ENCODE results near the gene SYNPO2. TPM values are rescaled to one million over a fixed set of nuclear protein-coding genes. Genes with fewer than 3 reads are reported as not detected.

SYNPO2 gene
- polyA plus RNA-seq (2012; ENCODE audit: insufficient read depth, insufficient read length), result not detected

DNA sequence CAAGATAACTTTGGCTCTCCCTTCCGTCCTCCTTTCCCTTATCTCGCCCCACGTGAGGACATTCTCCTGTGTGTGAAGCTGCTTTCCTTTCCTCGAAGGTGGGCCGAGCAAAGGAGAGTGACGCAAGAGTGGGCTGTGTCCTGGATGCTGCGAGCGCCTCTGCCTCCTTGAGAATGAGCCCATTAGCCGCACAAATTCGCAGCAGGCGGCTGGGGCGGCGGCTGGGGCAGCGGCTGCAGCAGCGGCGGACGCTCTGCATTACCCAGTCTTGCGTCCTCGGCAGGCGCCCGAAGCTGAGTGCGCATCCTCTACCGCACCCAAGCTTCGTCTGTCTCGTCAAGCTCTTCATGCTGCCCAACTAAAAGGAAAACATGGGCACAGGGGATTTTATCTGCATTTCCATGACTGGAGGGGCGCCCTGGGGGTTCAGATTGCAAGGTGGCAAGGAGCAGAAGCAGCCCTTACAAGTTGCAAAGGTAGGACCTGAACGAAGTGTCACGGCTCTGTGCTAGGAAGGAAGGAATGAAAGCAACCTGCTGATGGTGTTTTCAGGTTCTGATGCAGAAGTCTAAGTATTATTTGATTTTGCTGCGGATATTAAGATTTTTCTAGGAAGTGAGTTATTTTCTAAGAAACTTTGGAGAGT, at the start of gene SYNPO2:
Gene SYNPO2 (plus strand): TSS at position 189 of the 646 bp plus-strand sequence. CDS start 183 bp downstream, at position 372.
- no peak within 1 kb of the TSS for H3K4me3 ChIP-seq (ENCODE audit: low read length)
- no peak for DNase-seq (ENCODE audit: low read depth, low spot score)

DNA sequence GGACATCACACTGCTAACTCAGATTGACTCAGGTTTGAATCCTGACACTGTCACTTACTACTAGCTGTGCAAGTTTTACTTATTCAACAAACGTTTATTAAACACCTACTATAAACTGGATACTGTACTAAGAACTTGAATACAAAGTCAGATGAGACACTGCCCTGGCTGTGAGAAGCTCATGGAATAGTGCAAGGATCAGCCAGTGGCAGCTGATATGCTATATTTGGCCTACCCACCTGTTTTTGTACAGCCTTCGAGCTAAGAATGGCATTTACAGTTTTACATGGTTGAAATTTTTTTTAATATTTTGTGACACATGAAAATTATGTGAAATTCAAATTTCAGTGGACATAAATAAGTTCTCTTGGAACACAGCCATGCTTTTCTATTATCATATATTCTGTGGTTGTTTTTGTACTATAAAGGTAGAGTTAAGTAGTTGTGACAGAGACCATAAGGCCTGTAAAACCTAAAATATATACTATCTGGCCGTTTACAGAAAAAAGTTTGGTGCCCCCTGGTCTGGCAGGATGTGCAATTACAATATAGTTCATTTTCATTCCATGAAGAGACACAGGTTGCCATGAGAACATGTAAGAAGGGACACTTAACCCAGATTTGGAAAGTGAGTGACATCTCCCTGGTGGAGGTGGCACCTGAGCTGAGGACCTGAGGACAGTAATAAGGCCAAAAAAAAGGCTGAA, 49.3 kb upstream of the SYNPO2 start:
- DNase-seq (ENCODE audit: low read depth, low spot score), result no peak
- no peak overlapping the region for H3K4me3 ChIP-seq (ENCODE audit: low read length)

- DNase-seq (ENCODE audit: low read depth, low spot score), result no peak
- no peak overlapping the region for H3K4me3 ChIP-seq (ENCODE audit: low read length)
Measured at GRCh38 chr4:118842055-118842454, 46.6 kb upstream of the SYNPO2 start.

GRCh38 chr4:118843237-118843636, 45.4 kb upstream of the SYNPO2 start:
- no peak for DNase-seq (ENCODE audit: low read depth, low spot score)
- H3K4me3 ChIP-seq (ENCODE audit: low read length), result no peak overlapping the region

DNA sequence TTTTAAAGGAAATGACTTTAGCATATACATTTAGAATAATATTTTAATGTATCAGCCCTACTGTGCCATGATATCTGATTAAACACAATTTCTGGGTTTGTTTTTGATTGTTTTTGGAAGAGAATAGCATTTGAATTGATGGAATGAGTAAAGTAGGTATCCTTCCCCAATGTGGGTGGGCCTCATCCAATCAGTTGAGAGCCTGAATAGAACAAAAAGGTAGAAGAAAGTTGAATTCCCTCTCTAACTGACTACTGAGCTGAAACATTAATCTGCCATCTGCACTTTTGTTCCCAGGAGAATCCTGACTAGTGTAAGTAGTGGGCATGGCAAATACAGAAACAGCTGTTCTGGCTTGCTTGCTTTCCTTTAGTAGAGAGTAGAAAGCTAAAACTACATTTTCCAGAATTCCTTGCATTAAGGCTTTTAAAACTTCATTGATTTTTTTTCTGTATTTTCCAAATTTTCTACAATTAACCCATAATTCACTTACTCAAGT, 43.1 kb upstream of the SYNPO2 start:
- H3K4me3 ChIP-seq (ENCODE audit: low read length), result no peak overlapping the region
- DNase-seq (ENCODE audit: low read depth, low spot score), result no peak

- no peak for DNase-seq (ENCODE audit: low read depth, low spot score)
- H3K4me3 ChIP-seq (ENCODE audit: low read length), result no peak overlapping the region
Measured at GRCh38 chr4:118846979-118847378, 41.7 kb upstream of the SYNPO2 start.

GRCh38 chr4:118848242-118848641, 40.4 kb upstream of the SYNPO2 start:
- DNase-seq (ENCODE audit: low read depth, low spot score), result no peak

GRCh38 chr4:118848901-118849300, 39.8 kb upstream of the SYNPO2 start:
- DNase-seq (ENCODE audit: low read depth, low spot score), result no peak
- no peak overlapping the region for H3K4me3 ChIP-seq (ENCODE audit: low read length)

More at GRCh38 chr4:118848242-118848641, 40.4 kb upstream of the SYNPO2 start:
- H3K4me3 ChIP-seq (ENCODE audit: low read length), result no peak overlapping the region

DNA sequence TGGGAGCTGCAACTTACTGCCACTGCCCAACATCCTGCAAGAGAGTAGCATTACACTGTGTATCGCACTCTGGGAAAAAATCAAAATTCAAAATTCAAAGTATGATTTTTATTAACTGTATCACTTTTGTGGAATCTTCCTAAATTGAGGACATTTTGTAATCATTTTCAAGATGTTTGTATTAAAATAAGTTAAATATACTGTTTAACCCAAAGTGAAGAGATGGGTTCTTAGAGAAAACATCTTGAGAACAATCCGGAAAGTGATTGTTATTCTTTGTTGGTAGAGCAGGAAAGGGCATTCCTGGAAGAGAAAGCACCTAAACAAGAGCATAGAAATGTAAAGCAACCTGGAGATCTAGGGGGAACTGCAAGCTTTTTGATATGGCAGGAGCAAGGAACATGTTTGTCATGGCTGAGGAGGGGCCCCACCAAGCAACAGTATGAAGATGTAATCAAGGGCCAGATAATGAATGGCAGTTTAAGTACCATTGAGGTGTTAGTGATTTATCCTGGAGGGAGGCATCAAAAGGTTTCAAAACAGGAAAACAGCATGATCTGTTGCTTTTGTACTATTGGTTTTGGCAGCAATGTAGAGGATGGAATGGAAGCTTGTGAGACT, 38.7 kb upstream of the SYNPO2 start:
- no peak overlapping the region for H3K4me3 ChIP-seq (ENCODE audit: low read length)
- no peak for DNase-seq (ENCODE audit: low read depth, low spot score)

- DNase-seq (ENCODE audit: low read depth, low spot score), result no peak
- peak overlapping the region; percentile 25 for H3K4me3 ChIP-seq (ENCODE audit: low read length)
Measured at GRCh38 chr4:118850488-118851173, 38.0 kb upstream of the SYNPO2 start.

GRCh38 chr4:118857760-118858159, 30.9 kb upstream of the SYNPO2 start:
- DNase-seq (ENCODE audit: low read depth, low spot score), result no peak
- no peak overlapping the region for H3K4me3 ChIP-seq (ENCODE audit: low read length)

- DNase-seq (ENCODE audit: low read depth, low spot score), result no peak
- no peak overlapping the region for H3K4me3 ChIP-seq (ENCODE audit: low read length)
Measured at GRCh38 chr4:118858779-118859178, 29.9 kb upstream of the SYNPO2 start.

- peak; percentile 23 for DNase-seq (ENCODE audit: low read depth, low spot score)
- H3K4me3 ChIP-seq (ENCODE audit: low read length), result no peak overlapping the region
Measured at GRCh38 chr4:118865091-118865708, 23.5 kb upstream of the SYNPO2 start.

DNA sequence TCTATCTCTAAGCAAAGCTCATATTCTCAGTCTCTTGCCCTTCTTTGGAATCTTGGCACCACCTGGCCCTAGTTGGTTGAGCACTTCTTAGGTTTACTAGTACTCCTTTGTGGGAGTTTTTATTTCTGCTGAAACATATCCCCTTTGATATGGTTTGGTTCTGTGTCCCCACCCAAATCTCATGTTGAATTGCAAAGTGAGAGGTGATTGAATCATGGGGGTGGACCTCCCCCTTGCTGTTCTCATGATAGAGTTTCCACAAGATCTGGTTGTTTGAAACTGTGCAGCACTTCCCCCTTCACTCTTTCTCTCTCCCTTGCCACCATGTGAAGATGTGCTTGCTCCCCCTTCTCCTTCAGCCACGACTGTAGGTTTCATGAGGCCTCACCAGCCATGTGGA, 22.2 kb upstream of the SYNPO2 start:
- no peak for DNase-seq (ENCODE audit: low read depth, low spot score)
- H3K4me3 ChIP-seq (ENCODE audit: low read length), result no peak overlapping the region

DNA sequence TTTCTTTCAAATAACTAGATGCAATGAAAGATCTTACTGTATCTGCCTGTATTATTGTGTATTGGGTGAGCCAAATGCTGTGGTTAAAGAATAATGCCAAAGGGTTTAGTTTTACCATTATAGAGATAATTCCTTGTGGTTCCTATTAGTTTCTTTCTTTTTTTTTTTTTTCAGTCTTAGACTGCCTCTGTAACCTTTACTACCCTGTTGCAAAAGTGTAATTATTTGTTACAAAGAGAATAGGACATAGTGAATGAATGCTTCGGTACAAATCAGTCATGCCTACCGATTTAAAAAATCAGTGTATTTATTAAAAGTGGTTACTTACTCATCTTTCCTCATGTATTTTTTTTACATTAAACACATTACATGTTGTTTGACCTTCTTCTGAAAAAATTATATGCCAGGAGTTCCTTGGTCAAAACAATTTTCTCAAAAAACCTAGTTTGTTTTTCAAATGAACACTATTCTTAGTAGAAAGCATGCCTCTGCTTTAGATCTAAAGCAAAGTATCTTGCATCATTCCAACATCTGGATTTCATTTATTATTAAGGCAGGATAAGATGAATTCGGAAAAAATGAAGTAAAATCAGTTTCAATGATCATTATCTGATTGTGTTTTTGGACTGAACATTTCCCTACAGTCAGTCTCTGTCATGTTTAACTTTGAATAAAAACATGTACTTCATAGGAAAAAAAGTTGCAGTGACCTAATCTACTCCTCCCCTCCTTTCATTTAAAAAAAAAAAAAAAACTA, 21.2 kb upstream of the SYNPO2 start:
- DNase-seq (ENCODE audit: low read depth, low spot score), result no peak
- H3K4me3 ChIP-seq (ENCODE audit: low read length), result no peak overlapping the region

DNA sequence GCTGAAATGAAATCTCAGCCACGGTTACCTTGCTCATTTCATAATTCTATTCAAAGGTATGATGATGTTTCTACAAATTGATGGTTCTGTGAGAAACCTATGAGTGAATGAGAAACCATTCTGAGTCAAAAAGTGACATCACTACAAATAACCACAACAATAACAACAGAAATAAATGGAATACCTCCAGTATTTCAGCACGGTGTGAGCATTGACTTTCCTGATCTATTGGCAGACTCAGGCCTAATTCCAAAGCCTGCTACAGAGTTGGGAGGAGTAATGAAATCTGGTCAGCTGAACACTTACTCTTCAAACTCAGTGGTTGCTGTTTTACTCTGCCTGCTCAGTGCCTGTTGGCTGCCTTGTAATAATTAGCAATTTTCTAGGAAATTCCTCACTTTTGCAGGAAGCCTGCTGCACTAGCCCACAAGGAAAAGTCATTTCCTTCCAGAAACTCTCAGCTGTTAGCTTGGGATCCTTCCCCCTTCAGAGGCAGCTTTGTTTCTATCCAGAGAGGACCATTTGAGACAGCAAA, 18.8 kb upstream of the SYNPO2 start:
- no peak for DNase-seq (ENCODE audit: low read depth, low spot score)
- H3K4me3 ChIP-seq (ENCODE audit: low read length), result no peak overlapping the region

DNA sequence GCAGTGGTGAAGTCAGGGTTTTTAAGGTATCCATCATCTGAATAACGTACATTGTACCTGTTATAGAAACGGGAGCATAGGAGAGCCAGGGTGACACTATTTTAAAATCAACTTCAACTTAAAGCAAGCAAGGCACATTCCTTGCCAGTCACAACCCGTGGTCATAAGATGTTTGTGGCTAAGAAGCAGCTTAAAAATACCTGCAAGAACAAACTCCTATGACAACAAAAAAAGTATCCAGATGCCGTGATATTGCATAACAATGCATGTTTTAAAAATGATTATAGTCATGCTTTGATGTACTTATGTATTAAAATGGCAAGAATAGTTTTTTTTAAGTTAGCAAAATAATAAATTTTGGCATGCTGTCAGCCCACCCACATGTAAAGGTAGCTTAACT, 16.5 kb upstream of the SYNPO2 start:
- no peak overlapping the region for H3K4me3 ChIP-seq (ENCODE audit: low read length)
- DNase-seq (ENCODE audit: low read depth, low spot score), result no peak

DNA sequence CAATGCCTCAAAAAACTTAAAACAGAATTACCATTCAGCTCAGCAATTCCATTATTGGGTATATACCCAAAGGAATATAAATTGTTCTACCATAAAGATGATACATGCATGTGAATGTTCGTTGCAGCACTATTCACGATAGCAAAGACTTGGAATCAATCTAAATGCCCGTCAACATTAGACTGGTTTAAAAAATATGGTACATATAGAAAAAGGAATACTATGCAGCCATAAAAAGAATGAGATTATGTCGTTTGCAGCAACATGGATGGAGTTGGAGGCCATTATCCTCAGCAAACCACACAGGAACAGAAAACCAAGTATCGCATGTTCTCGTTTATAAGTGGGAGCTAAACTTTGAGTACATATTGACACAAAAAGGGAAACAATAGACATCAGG, 10.9 kb upstream of the SYNPO2 start:
- no peak for DNase-seq (ENCODE audit: low read depth, low spot score)
- no peak overlapping the region for H3K4me3 ChIP-seq (ENCODE audit: low read length)
